Naive thymus-derived CD4-positive, alpha-beta T cell (primary cell): ENCODE data around the gene SENP3. TPM values are rescaled to one million over a fixed set of nuclear protein-coding genes. Genes with fewer than 3 reads are reported as not detected.

Experiments
- ATAC-seq: fragments of 150-1000 bp; cut with Tn5 transposase; 2 replicates; pipeline ENCODE4 v1.10.0; 2021; ENCODE audit warnings: mild to moderate bottlenecking, moderate library complexity
- CTCF ChIA-PET: fragments of 350-600 bp; sonication (Branson Sonifier 250); formaldehyde crosslinking; loops from one replicate; lab custom pipeline; 2021; ENCODE audit warnings: antibody characterized with exemption; lab: Charles Lee
- POLR2A ChIA-PET: fragments of 350-600 bp; sonication (Branson Sonifier 250); formaldehyde crosslinking; loops from one replicate; lab custom pipeline; 2021; ENCODE audit warnings: antibody characterized with exemption, inconsistent platforms; lab: Charles Lee
- DNase-seq, 9 donors: peaks; one replicate each; pipeline versions ENCODE4 v3.0.0 to v3.0.0-alpha.2; 2020 to 2022; ENCODE audit warnings: mixed read lengths in 1 of 9
- H3K27ac ChIP-seq: one replicate; pipeline ENCODE4 v1.7.0; 2013; ENCODE audit warnings: mild to moderate bottlenecking, low read depth, low read length, moderate library complexity
- H3K27me3 ChIP-seq, 2 donors: one replicate each; pipeline ENCODE4 v1.7.0; 2013; ENCODE audit warnings: low read length in 2 of 2, mild to moderate bottlenecking in 2 of 2, moderate library complexity in 2 of 2; ENCODE audit not compliant: control insufficient read depth in 2 of 2, insufficient read depth in 2 of 2
- H3K36me3 ChIP-seq, 3 experiments: 1 replicate in 2 of 3; 2 replicates in 1 of 3; pipeline ENCODE4 v1.7.0; 2013; ENCODE audit warnings: low read length in 3 of 3, mild to moderate bottlenecking in 3 of 3, moderate library complexity in 1 of 3; ENCODE audit not compliant: insufficient read depth in 3 of 3, control insufficient read depth in 2 of 3
- H3K4me1 ChIP-seq, 2 donors: one replicate each; pipeline ENCODE4 v1.7.0; 2013; ENCODE audit warnings: low read length in 2 of 2, mild to moderate bottlenecking in 2 of 2, moderate library complexity in 1 of 2; ENCODE audit not compliant: control insufficient read depth in 2 of 2, insufficient read depth in 2 of 2
- H3K4me3 ChIP-seq: 2 replicates; pipeline ENCODE4 v1.7.0; 2013; ENCODE audit warnings: mild to moderate bottlenecking, low read length
- H3K9me3 ChIP-seq, 3 experiments: 1 replicate in 2 of 3; 2 replicates in 1 of 3; pipeline ENCODE4 v1.7.0; 2013; ENCODE audit warnings: low read length in 3 of 3; ENCODE audit not compliant: control insufficient read depth in 2 of 3
- H3K27ac Mint-ChIP-seq, 9 donors: one replicate each; pipeline ENCODE4 v1.8.0; 2020 to 2022; ENCODE audit warnings: mixed read lengths in 9 of 9, mild to moderate bottlenecking in 8 of 9, moderate library complexity in 5 of 9, inconsistent platforms in 2 of 9
- H3K27me3 Mint-ChIP-seq, 5 donors: one replicate each; pipeline ENCODE4 v1.8.0; 2021 to 2022; ENCODE audit warnings: mixed read lengths in 5 of 5, mild to moderate bottlenecking in 1 of 5
- H3K36me3 Mint-ChIP-seq, 5 donors: one replicate each; pipeline ENCODE4 v1.8.0; 2020 to 2022; ENCODE audit warnings: mixed read lengths in 5 of 5, mild to moderate bottlenecking in 3 of 5, inconsistent platforms in 1 of 5
- H3K4me1 Mint-ChIP-seq, 7 donors: one replicate each; pipeline ENCODE4 v1.8.0; 2020 to 2022; ENCODE audit warnings: mixed read lengths in 7 of 7, mild to moderate bottlenecking in 3 of 7, inconsistent platforms in 1 of 7
- H3K4me3 Mint-ChIP-seq, 10 donors: one replicate each; pipeline ENCODE4 v1.8.0; 2020 to 2022; ENCODE audit warnings: mild to moderate bottlenecking in 10 of 10, mixed read lengths in 10 of 10, moderate library complexity in 6 of 10, inconsistent platforms in 2 of 10
- H3K9me3 Mint-ChIP-seq, 11 donors: one replicate each; pipeline ENCODE4 v1.8.0; 2020 to 2022; ENCODE audit warnings: mixed read lengths in 11 of 11, mild to moderate bottlenecking in 4 of 11, inconsistent platforms in 1 of 11, moderate library complexity in 1 of 11
- intact Hi-C, 2 donors: fragments of 100-400 bp; cut with micrococcal nuclease; formaldehyde crosslinking; loops; one replicate each; pipeline ENCODE4 v1.15.1; 2023
- polyA plus RNA-seq, 2 donors: library from polyadenylated mRNA; unstranded; fragments of 300-500 nt; fragmentation: Illumina TruSeq; gene quantifications; one replicate each; pipeline ENCODE4 v1.2.3, GENCODE V29; 2021
- total RNA-seq, 6 experiments: library from RNA in 5 of 6; stranded (reverse) in 5 of 6; gene quantifications; 1 replicate in 5 of 6; 2 replicates in 1 of 6; pipeline ENCODE4 v1.2.3 and lab custom pipeline; 2021 to 2026

Gene SENP3
- total and polyA plus RNA-seq, 7 experiments from 2014 or later: 13.2 to 43.8 (median 36.1) TPM

DNA sequence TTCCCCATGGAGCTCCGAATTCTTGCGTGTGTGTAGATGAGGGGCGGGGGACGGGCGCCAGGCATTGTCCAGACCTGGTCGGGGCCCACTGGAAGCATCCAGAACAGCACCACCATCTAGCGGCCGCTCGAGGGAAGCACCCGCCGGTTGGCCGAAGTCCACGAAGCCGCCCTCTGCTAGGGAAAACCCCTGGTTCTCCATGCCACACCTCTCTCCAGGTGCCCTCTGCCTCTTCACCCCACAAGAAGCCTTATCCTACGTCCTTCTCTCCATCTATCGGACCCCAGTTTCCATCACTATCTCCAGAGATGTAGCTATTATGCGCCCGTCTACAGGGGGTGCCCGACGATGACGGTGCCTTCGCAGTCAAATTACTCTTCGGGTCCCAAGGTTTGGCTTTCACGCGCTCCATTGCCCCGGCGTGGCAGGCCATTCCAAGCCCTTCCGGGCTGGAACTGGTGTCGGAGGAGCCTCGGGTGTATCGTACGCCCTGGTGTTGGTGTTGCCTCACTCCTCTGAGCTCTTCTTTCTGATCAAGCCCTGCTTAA, 617 bp upstream of the SENP3 start:
- ChIA-PET CTCF (interaction anchor here (0.5 to 6.1 kb wide), 37 partner anchors 9 to 278 kb away, joined by 3 to 86 read pairs (median 5); partner anchors contain the start of genes MPDU1, PLSCR3, SOX15 and TNFSF12), POLR2A (interaction anchor here (0.6 to 3.9 kb wide), 26 partner anchors 9 to 205 kb away, joined by 3 to 45 read pairs (median 7); partner anchors contain the start of genes FXR2, MPDU1, POLR2A and SOX15)
- H3K27me3 Mint-ChIP-seq: peaks cover 0 to 2% (median 0%) of the 10 kb centered on the region in 5 donors
- Histone ChIP-seq H3K27ac (peak overlapping the region; percentile 92), H3K27me3 (no peaks in the 10 kb centered on the region), H3K4me3 (peak overlapping the region; percentile 96), H3K36me3 (peaks cover 6 to 31% (median 9%) of the 10 kb centered on the region in 3 experiments), H3K9me3 (no peaks in the 10 kb centered on the region), H3K4me1 (peaks cover 17 to 54% of the 10 kb centered on the region in 2 donors)
- peaks cover 0 to 23% (median 4%) of the 10 kb centered on the region in 5 donors for H3K36me3 Mint-ChIP-seq
- H3K4me3 Mint-ChIP-seq: peak overlapping the region; percentile 87 to 97 (median 93)
- peak overlapping the region; percentile 90 to 100 (median 96) for H3K27ac Mint-ChIP-seq
- peaks cover 33 to 55% (median 49%) of the 10 kb centered on the region in 7 donors for H3K4me1 Mint-ChIP-seq
- DNase-seq (peak; percentile 60 to 86 (median 71)), ATAC-seq (peak; percentile 76)
- H3K9me3 Mint-ChIP-seq: no peaks in the 10 kb centered on the region
- intact Hi-C loops: loop anchor here (1.0 kb wide), 22 partner anchors 9 to 309 kb away; partner anchors contain the start of genes ELP5 (in 2 of the 2), POLR2A (in 2 of the 2), EIF5A (in 1 of the 2) and FXR2 (in 1 of the 2)

DNA sequence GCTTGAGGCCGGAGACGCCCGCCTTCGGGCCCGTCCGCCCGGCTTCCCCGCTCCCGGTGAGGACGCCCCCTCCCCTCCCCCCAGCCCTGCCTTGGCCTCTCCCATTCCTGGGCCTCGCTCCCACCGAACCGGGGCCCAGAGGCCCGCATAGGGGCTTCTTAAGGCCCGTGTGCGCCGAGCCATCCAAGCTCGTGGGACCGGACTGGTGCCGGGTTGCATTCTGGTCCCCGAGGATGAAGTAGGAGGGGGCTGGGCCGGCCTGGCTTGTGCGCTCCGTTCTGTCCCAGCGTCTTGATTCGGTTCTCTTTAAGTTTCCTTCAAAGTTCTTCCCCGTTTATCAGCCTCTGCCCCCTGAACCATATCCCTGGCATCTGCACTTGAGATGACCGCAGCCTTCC, 488 bp downstream of the SENP3 start:
- Mint-ChIP-seq H3K4me1 (peaks cover 27 to 50% (median 44%) of the 10 kb centered on the region in 7 donors), H3K27ac (peak overlapping the region; percentile 61 to 96 (median 87)), H3K36me3 (peaks cover 0 to 20% (median 4%) of the 10 kb centered on the region in 5 donors), H3K9me3 (no peaks in the 10 kb centered on the region), H3K27me3 (peaks cover 0 to 2% (median 0%) of the 10 kb centered on the region in 5 donors), H3K4me3 (peak overlapping the region; percentile 87 to 98 (median 94))
- Histone ChIP-seq H3K27me3 (no peaks in the 10 kb centered on the region), H3K9me3 (no peaks in the 10 kb centered on the region), H3K27ac (peak overlapping the region; percentile 92), H3K4me1 (peaks cover 17 to 53% of the 10 kb centered on the region in 2 donors), H3K36me3 (peaks cover 6 to 40% (median 9%) of the 10 kb centered on the region in 3 experiments), H3K4me3 (peak overlapping the region; percentile 96)
- intact Hi-C loops: no loop called here
- no peak for DNase-seq
- POLR2A ChIA-PET: interaction anchor here (0.9 to 3.9 kb wide), 11 partner anchors 10 to 209 kb away, joined by 3 to 45 read pairs (median 20); partner anchors contain the start of genes MPDU1, POLR2A, TMEM102 and TNFSF12
- no peak for ATAC-seq
- CTCF ChIA-PET: interaction anchor here (2.4 to 6.1 kb wide), 3 partner anchors 44 to 206 kb away, joined by 11 to 86 read pairs (median 23); no protein-coding TSS in a partner anchor

DNA sequence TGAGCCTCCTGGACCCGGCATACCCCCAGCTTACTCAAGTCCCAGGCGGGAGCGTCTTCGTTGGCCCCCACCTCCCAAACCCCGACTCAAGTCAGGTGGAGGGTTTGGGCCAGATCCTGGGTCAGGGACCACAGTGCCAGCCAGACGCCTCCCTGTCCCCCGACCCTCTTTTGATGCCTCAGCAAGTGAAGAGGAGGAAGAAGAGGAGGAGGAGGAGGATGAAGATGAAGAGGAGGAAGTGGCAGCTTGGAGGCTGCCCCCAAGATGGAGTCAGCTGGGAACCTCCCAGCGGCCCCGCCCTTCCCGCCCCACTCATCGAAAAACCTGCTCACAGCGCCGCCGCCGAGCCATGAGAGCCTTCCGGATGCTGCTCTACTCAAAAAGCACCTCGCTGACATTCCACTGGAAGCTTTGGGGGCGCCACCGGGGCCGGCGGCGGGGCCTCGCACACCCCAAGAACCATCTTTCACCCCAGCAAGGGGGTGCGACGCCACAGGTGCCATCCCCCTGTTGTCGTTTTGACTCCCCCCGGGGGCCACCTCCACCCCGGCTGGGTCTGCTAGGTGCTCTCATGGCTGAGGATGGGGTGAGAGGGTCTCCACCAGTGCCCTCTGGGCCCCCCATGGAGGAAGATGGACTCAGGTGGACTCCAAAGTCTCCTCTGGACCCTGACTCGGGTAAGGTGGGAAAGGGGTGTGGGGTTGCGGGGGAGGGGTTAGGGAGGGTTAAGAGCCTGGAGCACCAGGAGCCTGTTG, 1.6 kb downstream of the SENP3 start:
- H3K9me3 Mint-ChIP-seq: no peaks in the 10 kb centered on the region
- ATAC-seq (no peak), DNase-seq (no peak)
- H3K27ac ChIP-seq: no peak overlapping the region
- peak overlapping the region in 8 of 9 donors; percentile 61 to 96 (median 89) for H3K27ac Mint-ChIP-seq
- peaks cover 6 to 44% (median 9%) of the 10 kb centered on the region in 3 experiments for H3K36me3 ChIP-seq
- no peaks in the 10 kb centered on the region for H3K9me3 ChIP-seq
- peak overlapping the region in 9 of 10 donors; percentile 87 to 98 (median 90) for H3K4me3 Mint-ChIP-seq
- intact Hi-C loops: no loop called here
- no peak overlapping the region for H3K4me3 ChIP-seq
- peaks cover 0 to 24% (median 8%) of the 10 kb centered on the region in 5 donors for H3K36me3 Mint-ChIP-seq
- H3K27me3 ChIP-seq: no peaks in the 10 kb centered on the region
- H3K4me1 ChIP-seq: peaks cover 17 to 44% of the 10 kb centered on the region in 2 donors
- peaks cover 0 to 2% (median 0%) of the 10 kb centered on the region in 5 donors for H3K27me3 Mint-ChIP-seq
- CTCF ChIA-PET: interaction anchor here (1.7 kb wide), 1 partner anchor 48 kb away, joined by 5 read pairs; no protein-coding TSS in a partner anchor
- POLR2A ChIA-PET: interaction anchor here (2.2 to 3.9 kb wide), 5 partner anchors 10 to 123 kb away, joined by 7 to 35 read pairs (median 23); partner anchors contain the start of genes POLR2A, TNFSF12, TP53 and WRAP53
- H3K4me1 Mint-ChIP-seq: peaks cover 25 to 48% (median 36%) of the 10 kb centered on the region in 7 donors

DNA sequence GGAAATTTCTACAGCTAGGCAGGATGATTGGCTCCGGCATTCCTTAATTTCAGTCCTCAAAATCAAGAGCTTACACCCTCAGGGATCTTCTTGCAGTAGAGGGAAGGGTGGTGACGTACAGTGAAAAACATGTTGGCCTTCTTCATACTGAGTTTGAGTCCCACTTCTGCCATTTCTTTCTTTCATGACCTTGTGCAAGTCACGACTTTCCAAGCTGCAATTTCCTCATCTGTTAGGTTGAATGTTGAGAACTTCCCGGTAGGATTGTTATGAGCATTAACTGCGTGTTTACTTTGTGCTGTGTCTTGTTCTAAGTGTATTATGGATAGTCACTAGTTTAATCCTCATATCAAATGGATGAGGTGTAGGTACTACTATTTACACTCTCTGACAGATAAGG, 7.9 kb downstream of the SENP3 start:
- no peaks in the 10 kb centered on the region for H3K27me3 ChIP-seq
- H3K27ac Mint-ChIP-seq: peak overlapping the region in 2 of 9 donors; percentile 8 to 97
- peaks cover 11 to 13% of the 10 kb centered on the region in 2 donors for H3K4me1 ChIP-seq
- H3K4me1 Mint-ChIP-seq: peaks cover 9 to 36% (median 18%) of the 10 kb centered on the region in 7 donors
- H3K9me3 Mint-ChIP-seq: peaks cover 0 to 6% (median 0%) of the 10 kb centered on the region in 11 donors
- peaks cover 4 to 35% (median 15%) of the 10 kb centered on the region in 5 donors for H3K36me3 Mint-ChIP-seq
- H3K4me3 Mint-ChIP-seq: no peak overlapping the region
- H3K36me3 ChIP-seq: peaks cover 13 to 70% (median 16%) of the 10 kb centered on the region in 3 experiments
- peaks cover 0 to 5% (median 0%) of the 10 kb centered on the region in 5 donors for H3K27me3 Mint-ChIP-seq
- ChIA-PET CTCF (interaction anchor here (0.7 to 2.2 kb wide), 4 partner anchors 9 to 235 kb away, joined by 3 to 12 read pairs (median 4); partner anchors contain the start of gene CD68), POLR2A (interaction anchor here (0.6 to 7.8 kb wide), 6 partner anchors 14 to 860 kb away, joined by 3 to 108 read pairs (median 3); partner anchors contain the start of gene MPDU1)
- no peak for ATAC-seq
- intact Hi-C loops: no loop called here
- H3K27ac ChIP-seq: no peak overlapping the region
- H3K9me3 ChIP-seq: no peaks in the 10 kb centered on the region
- no peak overlapping the region for H3K4me3 ChIP-seq
- no peak for DNase-seq

DNA sequence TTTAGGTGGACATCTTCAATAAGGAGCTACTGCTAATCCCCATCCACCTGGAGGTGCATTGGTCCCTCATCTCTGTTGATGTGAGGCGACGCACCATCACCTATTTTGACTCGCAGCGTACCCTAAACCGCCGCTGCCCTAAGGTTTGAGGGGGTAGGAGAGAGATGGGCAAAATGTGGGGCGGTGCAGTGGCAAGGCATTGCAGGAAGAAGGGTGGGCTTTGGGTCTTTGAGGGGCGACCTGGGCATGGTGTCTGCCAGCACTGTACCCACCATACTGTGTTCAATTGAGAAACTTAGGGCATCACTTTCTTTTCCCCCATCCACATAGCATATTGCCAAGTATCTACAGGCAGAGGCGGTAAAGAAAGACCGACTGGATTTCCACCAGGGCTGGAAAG, 8.6 kb downstream of the SENP3 start:
- intact Hi-C loops: loop anchor here (5.0 to 10.0 kb wide), 8 partner anchors 42 to 584 kb away; partner anchors contain the start of genes PER1 (in 2 of the 2), BCL6B (in 1 of the 2), CHD3 (in 1 of the 2) and CYB5D1 (in 1 of the 2)
- H3K36me3 ChIP-seq: peaks cover 17 to 70% (median 18%) of the 10 kb centered on the region in 3 experiments
- H3K4me3 ChIP-seq: no peak overlapping the region
- no peak overlapping the region for H3K4me3 Mint-ChIP-seq
- peak overlapping the region in 7 of 9 donors; percentile 15 to 97 (median 63) for H3K27ac Mint-ChIP-seq
- peaks cover 0 to 5% (median 0%) of the 10 kb centered on the region in 5 donors for H3K27me3 Mint-ChIP-seq
- H3K36me3 Mint-ChIP-seq: peaks cover 4 to 43% (median 15%) of the 10 kb centered on the region in 5 donors
- ChIA-PET POLR2A (interaction anchor here (0.7 to 8.2 kb wide), 4 partner anchors 13 to 134 kb away, joined by 3 to 108 read pairs (median 36); partner anchors contain the start of genes MPDU1, TP53 and WRAP53), CTCF (interaction anchor here (2.2 kb wide), 1 partner anchor 10 kb away, joined by 12 read pairs; no protein-coding TSS in a partner anchor)
- ATAC-seq (no peak), DNase-seq (no peak)
- H3K4me1 ChIP-seq: peaks cover 19 to 21% of the 10 kb centered on the region in 2 donors
- H3K27me3 ChIP-seq: no peaks in the 10 kb centered on the region
- H3K9me3 Mint-ChIP-seq: peaks cover 0 to 6% (median 0%) of the 10 kb centered on the region in 11 donors
- peaks cover 9 to 44% (median 26%) of the 10 kb centered on the region in 7 donors for H3K4me1 Mint-ChIP-seq
- H3K9me3 ChIP-seq: no peaks in the 10 kb centered on the region
- H3K27ac ChIP-seq: no peak overlapping the region
